Hindlimb muscle (tissue), 1 donor: ENCODE data around the gene TBX10. TPM values are rescaled to one million over a fixed set of nuclear protein-coding genes. Genes with fewer than 3 reads are reported as not detected.
"Not testable (repeated sequence)": the region's sequence is repeated elsewhere in the genome, so short reads cannot be mapped to it uniquely, and the experiment has no call there.

Source experiments
- DNase-seq: peaks from one replicate; pipeline ENCODE4 v3.0.0-alpha.2; 2013
- polyA plus RNA-seq: library from polyadenylated mRNA; unstranded; fragments of 120-200 nt; gene quantifications from one replicate; pipeline ENCODE4 v1.2.1, GENCODE V29; 2013; ENCODE audit not compliant: insufficient read length

The TBX10 gene
- polyA plus RNA-seq, 1 donor = not detected

DNA sequence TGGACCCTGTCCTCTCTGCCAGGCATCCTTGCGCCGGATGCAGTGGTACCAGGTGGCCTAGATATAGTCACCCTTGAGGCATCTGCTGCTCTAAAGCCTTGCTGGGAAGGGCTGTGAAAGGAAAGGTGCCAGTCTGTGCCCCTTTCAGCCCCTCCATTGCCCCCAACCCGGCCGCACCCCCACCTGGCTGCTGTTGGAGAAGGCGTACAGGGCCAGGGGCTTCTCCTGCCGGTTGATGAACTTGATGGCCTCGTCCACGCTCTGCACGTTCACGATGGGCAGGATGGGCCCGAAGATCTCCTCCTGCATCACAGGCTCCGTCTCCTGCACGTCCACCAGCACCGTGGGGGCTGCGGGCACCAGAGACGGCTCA is 24.6 kb upstream of the TBX10 start:
- no peak for DNase-seq

GRCh38 chr11:67663532-67664212 is 24.1 kb upstream of the TBX10 start:
- DNase-seq = no peak

DNA sequence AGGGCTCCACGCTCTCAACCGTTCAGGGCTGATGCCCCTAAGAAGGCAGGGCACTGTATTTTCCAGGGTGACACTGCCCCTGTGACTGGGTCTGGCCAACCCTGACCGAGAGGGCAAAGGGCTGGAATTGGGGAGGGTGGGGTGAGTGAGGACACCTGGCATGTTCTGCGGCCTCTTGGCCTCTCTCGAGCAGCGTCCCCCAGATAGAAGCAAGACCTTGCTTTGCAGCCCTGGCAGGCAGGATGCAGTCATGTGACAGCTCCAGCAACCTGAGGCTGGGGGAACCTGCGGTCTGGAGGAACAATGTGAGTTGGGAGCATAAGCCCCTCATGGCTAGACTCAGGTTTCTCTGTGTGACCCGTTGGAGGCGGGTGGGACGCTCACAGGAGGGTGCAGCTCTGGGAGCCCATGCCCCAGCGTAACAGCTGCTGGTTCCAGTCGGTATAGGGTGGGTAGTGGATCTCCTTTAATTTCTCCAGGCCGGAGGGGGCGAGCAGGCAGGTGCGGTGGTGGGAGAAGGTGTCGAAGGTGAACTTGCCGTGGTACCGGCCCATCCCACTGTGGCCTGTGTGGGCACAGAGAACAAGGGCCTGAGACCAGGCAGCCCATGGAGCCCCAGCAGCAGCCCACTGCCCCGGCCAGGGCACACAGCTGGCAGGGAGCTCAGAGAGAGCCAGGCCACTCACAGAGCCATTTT is 23.4 kb upstream of the TBX10 start:
- no peak for DNase-seq

- DNase-seq = no peak
Observed at GRCh38 chr11:67662142-67662834, 22.7 kb upstream of the TBX10 start.

DNA sequence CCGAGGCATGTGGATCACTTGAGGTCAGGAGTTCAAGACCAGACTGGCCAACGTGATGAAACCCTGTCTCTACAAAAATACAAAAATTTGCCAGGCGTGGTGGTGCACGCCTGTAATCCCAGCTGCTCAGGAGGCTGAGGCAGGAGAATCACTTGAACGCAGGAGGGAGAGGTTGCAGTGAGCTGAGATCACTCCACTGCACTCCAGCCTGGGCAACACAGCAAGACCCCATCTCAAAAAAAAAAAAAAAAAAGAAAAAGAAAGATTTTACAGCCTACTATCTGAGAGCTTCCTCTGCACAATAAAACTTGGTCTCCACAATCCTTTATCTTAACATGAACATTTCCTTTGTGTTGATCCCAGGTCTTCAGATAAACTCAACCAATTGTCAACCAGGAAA is 21.2 kb upstream of the TBX10 start:
- not testable (repeated sequence) for DNase-seq

GRCh38 chr11:67659651-67660165 is 20.1 kb upstream of the TBX10 start:
- DNase-seq = not testable (repeated sequence)

- DNase-seq = no peak
Observed at GRCh38 chr11:67657300-67657699, 17.7 kb upstream of the TBX10 start.

DNA sequence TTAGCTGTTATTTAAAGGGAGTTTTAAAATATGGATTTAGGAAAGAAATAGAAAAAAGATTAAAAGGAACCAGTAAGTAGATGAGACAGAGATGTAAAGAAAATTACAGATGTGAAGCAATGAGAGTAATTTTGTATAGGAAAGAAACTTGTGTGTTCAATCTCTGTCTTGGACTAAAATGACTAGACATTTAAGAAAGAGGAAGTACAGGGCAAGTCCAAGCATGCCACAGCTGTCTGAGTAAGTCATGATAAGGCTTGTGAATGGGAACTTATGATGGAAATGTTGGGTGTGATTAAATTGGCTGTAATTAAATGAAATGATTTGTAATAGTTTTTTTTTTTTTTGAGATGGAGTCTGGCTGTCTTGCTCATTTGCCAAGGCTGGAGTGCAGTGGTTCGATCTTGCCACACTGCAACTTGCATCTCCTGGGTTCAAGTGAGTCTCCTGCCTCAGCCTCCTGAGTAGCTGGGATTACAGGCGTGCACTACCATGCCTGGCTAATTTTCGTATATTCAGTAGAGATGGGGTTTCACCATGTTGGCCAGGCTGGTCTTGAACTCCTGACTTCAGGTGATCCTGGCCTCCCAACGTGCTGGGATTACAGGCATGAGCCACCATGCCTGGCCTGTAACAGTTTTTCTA is 16.8 kb upstream of the TBX10 start:
- no peak for DNase-seq

DNA sequence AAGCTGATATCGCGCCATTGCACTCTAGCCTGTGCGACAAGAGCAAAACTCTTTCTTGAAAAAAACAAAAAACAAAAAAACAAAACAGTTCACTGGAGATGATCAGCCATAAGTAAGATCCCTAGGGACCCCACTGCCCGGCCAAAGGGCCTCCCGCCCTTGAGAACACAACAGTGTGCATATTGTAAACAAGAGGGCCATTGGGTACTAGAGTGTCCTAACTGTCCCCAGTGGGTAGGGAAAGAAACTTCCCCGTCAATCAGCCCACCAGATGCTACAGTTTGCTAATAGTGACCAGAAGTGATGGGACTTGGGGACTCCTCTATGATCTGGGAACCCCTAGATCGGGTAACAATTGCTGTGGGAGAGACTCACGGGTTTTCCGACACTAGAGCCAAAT is 14.7 kb upstream of the TBX10 start:
- DNase-seq = no peak

- DNase-seq = no peak
Observed at GRCh38 chr11:67652965-67653845, 13.6 kb upstream of the TBX10 start.

DNA sequence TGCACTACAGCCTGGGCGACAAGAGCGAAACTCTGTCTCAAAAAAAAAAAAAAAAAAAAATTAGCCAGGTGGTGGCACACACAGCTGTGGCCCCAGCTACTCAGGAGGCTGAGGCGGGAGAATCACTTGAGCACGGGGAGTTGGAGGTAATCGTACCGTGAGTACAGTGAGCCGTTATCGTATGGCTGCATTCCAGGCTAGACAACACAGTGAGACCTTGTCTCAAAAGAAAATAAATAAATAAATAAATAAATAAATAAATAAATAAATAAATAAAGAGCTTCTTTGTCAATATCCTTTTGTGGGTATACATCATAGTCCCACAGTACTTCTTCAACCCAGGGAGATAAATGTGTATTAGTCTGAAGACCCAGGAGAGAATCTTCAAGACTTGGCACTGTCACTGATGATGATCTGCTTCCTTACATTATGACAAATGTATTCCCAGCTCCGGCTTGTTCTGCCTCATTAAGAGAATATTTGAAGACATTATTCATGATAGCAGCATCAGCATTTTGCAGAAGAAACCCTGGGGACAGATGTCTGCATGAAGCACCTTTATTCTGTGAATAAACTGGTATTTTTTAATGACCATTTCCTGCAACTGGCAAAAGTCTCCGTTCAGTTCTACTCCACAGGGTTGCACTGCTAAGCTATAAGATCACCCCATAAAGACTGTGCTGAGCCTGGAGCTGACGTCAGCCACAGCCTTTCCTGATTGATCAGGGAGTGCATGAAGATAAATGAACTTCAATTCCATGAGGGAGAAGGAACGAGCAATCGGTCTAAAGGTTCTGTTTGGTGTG is 12.6 kb upstream of the TBX10 start:
- no peak for DNase-seq

DNA sequence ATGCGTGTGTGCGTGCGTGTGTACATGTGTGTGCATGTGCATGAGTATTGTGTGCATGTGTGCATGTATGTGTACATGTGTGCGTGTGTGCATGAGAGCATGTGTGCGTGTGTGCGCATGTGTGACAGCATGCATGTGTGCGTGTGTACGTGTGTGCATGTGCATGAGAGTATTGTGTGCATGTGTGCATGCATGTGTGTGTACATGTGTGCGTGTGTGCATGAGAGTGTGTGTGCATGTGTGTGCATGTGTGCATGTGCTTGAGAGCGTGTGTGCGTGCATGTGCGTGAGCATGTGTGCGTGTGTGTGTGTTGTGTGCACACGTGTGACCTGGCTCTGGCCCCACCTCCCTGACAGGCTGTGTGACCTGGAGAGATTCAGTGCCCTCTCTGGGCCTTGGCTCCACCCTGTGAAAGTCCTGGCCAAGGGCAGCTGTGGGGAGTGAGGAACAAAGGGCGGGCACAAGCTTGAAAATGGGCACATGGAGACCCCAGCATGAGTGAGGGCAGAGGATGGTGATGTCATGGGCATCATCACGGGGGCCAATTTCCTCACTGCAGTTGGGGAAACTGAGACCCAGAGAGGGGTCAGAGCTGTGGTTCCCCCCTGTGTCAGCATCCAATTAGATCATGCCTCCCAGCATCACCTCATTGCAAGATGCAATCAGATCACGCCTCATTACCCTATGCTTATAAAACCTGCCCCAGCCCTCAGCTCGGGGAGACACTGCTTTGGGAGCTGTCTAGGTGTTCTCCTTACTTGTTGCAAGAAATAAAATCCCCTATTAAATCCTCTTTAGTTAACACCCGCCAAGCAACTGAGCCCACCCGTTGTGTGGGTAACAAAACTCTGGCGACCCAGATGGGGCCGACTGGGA is 10.3 kb upstream of the TBX10 start:
- DNase-seq = no peak

DNA sequence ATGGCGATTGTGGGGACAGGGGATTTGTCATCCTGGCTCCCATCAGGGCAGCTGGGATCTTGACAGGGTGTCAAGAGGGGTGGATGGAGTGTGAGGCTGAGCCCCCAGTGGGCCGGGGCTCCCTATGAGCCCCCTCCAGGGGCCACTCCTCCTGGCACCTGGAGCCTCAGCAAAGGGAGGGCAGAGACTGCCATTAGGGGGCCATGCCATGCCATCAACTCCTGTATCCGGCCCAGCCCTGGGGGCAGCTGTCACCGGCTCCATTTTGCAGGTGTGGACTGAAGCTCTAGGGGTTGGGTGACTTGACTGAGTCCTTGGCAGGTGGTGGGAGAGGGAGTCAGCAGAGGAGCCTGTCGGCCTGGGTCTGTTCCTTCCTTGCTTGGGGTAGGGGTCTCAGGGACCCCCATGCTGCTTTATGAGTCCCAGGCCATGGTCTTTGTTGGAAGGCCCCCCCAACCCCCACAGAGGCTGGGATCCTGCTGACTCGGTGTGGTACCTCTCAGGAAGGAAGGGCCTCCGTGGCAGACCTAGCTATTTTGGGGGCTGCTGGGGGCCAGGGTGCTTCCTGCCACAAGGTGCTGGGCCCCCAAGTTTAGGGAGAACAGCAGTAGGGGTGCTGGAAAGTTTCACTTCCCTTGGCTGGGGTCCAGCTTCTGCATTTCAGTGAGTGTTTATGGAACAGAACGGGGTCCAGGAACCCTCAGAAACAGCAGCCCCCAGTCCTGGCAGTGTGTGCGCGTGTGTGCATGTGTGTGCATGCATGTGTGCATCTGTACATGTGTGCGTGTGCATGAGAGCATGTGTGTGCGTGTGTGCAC is 9.4 kb upstream of the TBX10 start:
- no peak for DNase-seq

DNA sequence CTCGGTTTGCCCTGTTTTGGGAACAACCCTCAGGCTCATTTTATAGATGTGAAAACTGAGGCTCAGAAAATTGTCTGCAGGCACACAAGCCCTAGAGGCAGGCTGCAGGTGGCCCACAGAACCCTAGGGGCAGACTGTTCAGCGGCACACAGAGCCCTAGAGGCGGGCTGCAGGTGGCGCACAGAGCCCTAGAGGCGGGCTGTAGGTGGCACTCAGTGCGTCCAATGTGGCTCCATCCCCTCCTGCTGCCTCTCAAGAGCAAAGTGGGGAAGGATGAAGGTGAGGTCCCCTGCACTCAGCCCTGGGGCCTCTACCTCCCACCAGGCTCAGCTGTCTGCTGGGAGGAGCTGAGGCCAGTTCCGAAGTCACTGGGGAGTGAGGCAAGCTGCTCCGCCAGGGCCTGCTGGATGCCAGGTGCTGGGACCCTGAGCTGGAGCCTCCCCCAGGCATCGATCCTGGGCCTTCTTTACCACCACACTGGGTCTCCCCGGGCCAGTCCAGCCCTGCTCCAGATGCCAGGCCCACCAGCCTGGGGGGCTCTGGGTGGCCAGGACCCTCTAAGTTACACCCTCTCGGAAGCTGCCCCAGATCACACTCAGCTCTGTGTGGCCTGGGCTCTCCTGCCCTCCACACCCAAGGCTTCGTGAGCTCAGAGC is 8.7 kb upstream of the TBX10 start:
- DNase-seq = no peak

DNA sequence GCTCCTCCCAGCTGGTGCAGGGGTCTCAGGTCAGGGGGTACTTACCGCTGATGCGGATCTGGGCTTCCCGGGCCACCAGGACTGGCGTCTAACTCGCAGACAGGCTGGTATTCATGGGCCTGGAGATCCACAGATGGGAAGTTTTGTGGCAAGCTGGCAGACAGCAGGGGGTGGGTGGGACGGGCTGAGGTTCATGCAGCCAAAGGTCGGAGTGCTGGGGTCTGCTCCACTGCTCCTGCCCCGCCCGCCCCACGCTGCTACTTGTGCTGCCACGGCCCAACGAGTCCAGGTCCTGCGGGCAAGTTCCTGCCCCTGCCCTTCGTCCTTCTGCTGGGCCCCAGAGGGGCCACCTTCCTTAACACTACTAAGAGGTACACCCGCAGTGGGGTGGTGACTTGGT is 7.9 kb upstream of the TBX10 start:
- DNase-seq = no peak

- DNase-seq = no peak
Observed at GRCh38 chr11:67646535-67647336, 7.2 kb upstream of the TBX10 start.

GRCh38 chr11:67645521-67646461 is 6.2 kb upstream of the TBX10 start:
- no peak for DNase-seq
